ENCODE measurements around the gene OTUD7B. TPM values are rescaled to one million over a fixed set of nuclear protein-coding genes. Genes with fewer than 3 reads are reported as not detected.

OTUD7B gene
- total RNA-seq, 4 donors from 2014 or later, result 16.0 to 41.4 (median 30.0) TPM

DNA sequence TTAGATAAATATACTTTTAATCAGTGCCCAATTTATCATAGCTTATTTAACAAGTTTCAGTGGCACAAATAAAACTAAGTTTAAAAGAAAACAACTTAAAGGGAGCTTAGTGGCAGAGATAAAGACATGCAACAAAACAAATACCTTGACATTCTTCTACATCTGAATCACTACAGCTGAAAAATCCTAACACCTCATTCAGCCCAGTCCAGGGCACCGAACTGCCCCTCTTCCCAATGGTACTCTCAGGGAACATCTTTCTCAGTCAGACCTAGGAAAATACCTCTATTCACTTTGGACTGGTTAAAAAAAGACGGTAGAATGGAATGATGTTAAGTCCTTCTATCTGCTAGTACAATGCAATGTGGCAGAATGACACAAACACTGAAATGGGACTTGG is 8.3 kb downstream of the OTUD7B start:
- TF ChIP-seq, protein P1, sequence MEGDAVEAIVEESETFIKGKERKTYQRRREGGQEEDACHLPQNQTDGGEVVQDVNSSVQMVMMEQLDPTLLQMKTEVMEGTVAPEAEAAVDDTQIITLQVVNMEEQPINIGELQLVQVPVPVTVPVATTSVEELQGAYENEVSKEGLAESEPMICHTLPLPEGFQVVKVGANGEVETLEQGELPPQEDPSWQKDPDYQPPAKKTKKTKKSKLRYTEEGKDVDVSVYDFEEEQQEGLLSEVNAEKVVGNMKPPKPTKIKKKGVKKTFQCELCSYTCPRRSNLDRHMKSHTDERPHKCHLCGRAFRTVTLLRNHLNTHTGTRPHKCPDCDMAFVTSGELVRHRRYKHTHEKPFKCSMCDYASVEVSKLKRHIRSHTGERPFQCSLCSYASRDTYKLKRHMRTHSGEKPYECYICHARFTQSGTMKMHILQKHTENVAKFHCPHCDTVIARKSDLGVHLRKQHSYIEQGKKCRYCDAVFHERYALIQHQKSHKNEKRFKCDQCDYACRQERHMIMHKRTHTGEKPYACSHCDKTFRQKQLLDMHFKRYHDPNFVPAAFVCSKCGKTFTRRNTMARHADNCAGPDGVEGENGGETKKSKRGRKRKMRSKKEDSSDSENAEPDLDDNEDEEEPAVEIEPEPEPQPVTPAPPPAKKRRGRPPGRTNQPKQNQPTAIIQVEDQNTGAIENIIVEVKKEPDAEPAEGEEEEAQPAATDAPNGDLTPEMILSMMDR (IDR thresholded peaks at IDR 0.05; ENCODE audit: low read depth), result no peak

DNA sequence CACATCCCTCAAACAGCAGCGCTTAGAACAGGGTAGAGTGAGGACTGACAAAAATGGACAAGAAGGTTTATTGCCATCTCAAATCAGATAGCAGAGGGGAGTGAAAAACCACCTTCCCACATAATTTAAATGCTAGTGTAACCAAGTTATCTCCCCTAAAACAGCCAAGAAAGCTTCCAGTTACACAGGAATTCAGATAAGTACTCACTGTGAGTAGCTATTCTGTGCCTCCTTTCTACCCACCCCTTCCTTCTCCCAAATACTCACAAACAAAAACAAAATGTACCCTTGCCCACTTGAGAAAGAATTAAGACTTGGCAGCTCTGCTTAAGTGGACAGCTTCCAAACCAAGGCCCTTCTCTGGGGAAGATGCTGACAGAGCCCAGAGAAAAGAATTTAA is 9.1 kb downstream of the OTUD7B start:
- TF ChIP-seq, protein P1 (IDR thresholded peaks at IDR 0.05; ENCODE audit: low read depth), result no peak

DNA sequence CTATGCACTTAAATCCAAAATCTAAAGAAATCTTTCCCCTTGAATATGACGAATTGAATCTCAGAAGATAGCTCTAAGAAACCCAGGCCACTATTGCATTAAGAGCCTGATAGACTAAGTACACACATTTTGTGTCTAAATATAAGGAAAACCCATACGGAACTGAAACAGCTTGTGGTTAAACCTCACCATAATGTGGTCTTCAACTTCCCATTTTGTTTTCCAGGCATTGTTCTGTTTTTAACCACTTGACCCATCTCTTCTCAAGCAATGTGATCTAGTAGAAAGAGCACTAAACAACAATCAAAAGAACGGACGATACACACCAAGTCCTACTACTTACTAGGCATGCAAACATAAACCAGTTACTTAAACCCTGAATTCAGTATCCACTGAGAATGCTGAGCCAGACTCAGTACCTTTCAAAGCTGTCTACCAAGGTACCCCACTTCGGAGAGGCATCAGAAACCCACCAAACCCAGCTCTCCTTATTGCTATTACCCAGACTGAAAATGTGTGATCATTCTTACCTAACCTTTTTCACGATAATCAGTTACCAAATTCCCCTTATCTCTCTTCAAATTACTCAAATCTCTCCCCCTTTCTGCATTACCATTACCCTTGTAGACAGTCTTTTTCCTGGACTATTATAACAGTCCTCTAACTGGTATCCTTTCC is 12.8 kb downstream of the OTUD7B start:
- TF ChIP-seq, protein P1 (IDR thresholded peaks at IDR 0.05; ENCODE audit: low read depth), result no peak

DNA sequence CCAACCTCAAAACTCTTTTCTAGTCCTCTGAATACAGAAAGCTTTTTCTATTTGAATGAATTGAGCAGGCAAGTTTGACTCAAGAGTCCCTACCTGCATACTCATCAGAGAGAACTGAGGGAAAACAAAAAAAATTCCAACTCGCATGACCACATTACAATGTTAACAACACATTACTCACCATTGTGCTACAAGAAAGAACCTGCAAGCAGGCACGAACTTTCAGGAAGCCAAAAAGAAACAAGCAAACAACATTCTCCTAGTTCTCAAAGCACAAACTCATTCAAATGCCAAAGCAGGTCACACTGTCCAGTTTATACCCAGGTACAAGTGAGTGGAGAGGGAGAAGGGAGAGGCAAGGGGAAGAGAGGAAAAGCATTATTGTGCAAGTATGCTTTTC is 14.6 kb downstream of the OTUD7B start:
- TF ChIP-seq, protein P1 (IDR thresholded peaks at IDR 0.05; ENCODE audit: low read depth), result no peak

DNA sequence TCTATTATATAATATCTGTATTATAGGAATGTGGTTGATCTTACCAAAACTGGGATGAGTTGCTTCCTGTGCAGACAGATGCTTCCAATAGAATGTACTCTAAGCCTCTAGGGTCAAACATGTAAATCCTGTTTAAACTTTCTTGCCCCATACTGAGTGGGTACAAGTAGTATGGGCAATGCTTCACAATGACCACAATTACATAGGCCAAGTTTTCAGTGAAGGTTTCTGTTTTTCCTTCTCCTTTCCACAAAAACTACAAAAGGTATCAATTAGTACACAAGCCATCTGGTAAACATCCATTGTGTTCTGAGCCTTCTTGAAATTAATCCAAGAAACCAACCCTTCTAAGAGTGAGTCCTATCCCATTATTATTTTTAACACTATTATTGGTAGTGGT is 16.8 kb downstream of the OTUD7B start:
- TF ChIP-seq, protein P1 (IDR thresholded peaks at IDR 0.05; ENCODE audit: low read depth), result no peak

DNA sequence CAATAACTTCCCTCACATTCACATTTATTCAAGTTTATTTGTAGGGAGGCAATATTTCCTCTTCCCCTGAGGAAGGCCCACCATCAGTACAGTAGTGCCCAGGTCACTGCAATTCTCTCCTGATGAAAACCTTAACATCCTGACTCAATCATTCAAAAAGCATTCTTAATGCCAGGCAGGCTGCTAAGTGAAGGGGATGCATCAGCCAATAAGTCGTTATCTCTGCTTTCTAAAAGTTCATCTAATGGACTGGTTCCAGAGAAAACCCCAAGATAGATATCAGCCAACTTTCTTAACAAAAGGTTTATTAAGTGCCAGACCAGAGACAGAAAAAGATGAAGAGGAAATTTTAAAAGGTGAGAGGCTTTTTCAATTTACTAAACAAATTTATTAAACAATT is 17.3 kb downstream of the OTUD7B start:
- TF ChIP-seq, protein P1 (IDR thresholded peaks at IDR 0.05; ENCODE audit: low read depth), result no peak

DNA sequence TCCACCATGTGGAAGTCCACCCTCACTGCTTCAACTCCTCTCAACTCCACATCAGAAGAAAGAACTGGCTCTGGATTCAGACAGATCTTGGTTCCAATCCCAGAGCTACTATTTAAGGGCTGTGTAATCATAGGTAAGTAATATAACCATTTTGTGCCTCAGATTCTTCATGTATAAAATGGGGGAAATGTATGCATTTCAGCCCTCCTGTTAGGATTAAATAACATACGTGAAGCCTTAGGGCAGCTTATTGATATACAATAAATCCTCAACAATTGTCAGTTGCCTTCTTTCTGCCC is 23.3 kb downstream of the OTUD7B start:
- TF ChIP-seq, protein P1 (IDR thresholded peaks at IDR 0.05; ENCODE audit: low read depth), result no peak
